Fibroblast of skin of right biceps (primary cell): ENCODE measurements around the gene ATP8B4.
"Not testable (repeated sequence)": the region's sequence is repeated elsewhere in the genome, so short reads cannot be mapped to it uniquely, and the experiment has no call there.

Experiments
- DNase-seq: peaks from one replicate; pipeline ENCODE4 v3.0.0-alpha.2; 2013

Gene ATP8B4

DNA sequence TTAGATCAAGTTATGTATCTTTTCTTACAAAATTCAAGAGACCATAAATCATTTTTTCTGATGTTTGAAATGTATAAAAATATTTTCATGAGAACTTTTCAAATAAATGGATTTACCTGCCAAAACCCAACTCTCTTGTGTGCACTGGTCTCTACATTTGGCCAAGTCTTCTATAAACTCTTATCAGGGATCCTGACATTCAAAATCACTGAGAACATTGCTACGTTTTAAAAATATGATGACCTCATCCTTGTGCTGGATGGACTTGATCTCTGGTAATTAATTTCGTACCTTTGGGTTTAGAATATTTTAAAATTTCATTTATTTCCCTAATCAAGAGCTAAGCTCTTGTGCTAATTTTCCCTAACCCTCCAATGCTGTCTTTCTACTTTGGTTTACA is 127.4 kb downstream of the ATP8B4 start:
- no peak for DNase-seq

DNA sequence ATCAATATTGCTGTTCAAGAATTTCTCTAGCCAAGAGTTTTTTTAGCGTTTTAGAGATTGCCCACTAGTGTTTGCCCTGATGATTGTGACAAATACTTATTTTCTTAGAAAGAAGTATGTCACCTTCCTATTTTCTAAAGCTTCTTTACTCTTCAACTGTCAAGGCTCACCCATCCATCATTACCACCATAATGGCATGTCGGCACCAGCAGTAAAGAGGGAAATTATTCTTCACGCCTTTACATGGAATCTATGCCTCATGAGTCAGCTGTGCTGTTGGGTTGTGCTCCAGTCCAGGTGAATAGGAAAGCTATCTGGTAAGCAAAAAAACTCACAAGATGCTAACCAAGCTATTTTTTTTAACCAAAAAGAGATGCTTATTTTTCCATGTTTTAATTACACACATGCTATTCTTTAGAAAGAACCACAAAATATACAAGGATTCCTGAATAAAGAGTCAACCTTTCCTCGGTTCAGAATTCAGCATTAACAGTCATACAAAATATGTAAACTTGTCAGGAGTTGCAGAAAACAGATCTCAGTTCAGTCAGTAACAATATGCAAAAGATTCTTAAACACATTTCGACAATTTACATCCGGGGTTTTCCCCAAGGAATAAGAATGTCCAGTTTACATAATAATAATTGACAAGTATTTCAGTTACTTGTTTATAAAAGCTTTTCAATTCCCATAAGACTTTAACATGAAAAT is 128.0 kb downstream of the ATP8B4 start:
- DNase-seq = peak; percentile 30

DNA sequence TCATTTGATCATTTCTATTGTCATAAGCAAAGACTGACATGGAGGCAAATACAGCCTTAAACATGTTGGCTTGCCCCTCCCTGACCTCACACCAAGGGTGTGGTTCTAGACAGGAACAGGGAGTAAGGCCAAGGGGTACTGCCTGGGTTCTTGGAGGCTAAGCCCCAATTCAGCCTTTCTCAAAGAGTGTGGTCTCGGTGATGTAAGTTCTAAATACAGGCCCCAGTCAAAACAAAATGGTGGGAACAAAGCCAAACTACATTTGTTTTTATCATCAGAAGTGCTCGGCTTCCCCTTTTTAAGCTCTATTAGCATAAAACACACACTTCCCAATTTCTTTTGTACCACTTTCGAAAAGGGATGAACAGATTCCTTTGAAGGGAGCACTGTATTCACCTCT is 129.5 kb downstream of the ATP8B4 start:
- DNase-seq = no peak

DNA sequence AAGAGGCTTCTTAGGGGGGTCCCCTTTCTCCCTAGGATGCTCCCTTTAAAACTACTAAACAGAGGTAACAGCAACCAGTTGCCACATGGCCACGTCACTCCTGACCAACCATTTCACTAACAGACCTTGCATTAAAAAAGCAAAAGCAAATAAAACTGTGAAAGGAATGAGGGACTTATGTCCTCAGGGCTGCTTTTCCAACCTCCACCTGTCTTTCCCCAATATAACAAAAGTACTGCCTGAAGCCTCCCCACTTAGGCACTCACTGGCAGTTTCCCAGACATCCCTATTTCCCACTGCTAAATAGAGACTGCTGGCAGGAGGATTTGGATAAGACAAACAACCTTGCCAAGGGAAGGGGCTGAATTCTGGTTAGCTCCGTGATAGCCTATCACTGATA is 130.3 kb downstream of the ATP8B4 start:
- DNase-seq = no peak

DNA sequence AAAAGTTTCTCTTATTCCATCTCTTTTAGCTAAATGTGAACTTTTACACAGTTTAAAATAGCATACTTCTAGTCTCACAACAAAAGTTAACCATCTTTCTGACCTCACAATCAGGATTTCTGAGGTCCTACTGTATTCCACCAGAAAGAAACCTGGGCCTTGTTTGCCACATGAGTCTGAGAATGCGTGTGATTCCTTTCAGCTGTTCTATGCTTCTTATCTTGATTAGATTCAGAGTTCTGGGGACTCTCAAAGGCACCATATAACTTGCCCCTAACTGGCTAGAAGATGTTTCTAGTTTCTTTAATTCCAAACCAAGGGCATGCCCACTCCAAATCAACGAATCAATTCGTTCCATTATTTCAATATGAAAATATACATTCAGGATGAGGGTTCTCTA is 131.1 kb downstream of the ATP8B4 start:
- DNase-seq = no peak

DNA sequence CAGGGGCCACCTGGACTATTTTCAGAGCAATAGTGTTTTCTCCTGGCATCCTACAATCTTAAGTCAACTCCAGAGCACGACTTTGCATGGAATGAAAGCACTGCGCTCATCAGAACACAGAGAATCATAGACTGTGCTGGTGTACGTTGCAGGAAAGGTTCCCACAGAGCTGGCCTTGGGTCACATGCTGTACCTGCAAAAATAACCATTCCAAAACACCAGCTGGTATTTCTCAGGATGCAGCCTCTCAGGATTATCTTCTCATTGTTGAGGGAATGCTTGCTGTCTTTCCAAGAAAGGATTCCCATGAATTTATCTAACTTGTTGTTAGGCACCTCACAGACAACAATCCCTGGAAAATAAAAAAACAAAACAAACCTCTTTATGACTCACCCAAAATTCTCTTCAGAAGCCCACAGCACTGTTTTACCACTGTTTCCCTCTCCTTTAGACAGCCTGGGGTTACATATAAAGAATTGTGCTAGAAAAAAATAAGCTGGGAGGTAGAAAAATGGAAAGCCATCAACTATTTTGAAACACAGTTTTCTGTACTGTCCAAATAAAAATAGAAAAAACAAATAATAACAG is 131.7 kb downstream of the ATP8B4 start:
- no peak for DNase-seq

DNA sequence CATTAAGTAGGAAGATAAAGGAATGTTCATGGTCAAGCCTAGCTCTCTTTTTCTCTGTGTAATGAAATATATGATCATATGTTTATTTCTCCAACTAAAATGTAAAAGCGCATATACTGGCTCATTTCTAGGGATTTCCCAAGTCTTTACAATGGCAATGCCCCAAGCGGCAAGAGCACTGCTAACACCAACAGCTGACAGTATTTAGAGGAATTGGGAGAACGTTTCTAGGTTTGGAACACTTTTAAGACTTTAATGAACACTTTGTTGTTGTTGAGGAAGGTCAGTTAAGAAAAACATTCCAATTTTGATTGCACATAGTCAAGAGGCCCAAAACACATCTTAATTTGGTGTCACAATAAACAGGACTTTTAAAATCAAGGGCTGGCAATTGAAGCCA is 132.7 kb downstream of the ATP8B4 start:
- DNase-seq = no peak

DNA sequence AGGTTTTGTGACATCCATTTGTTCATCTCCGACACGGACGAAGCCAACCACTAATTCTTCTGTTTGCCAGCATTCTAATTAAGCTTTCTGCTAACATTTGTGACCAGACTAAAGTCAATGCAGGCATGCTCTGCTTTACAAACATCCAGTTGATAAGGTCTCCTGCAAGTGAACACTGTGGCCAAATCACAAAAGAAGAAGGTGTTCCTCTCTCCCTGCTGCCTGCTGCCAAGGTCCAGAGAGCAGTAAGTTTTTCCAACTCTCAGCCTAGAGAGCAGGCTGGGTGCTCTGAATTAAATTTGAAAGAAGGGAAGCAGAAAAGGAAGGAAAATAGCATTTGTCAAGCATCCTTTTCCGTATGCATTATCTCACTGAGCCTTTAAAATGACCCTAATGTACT is 133.6 kb downstream of the ATP8B4 start:
- DNase-seq = no peak

DNA sequence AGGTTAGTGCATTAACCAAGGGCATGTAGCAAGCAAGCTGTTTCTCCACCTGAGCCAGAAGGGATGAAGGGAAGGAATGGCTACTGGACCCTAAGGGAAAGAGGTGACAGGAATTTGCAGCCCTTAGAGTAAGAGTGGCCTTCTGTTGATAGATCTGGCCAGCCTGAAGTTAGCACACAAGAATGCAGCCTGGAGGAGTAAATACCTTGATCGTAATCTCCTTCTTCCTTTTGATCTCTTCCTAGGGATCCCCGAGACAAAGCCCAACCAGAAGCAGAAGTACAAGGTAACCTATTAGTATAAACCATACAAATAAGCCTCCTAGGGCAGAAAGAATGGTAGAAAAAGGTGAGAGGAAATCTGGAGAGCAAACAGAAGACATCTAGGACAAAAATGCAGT is 134.6 kb downstream of the ATP8B4 start:
- no peak for DNase-seq

DNA sequence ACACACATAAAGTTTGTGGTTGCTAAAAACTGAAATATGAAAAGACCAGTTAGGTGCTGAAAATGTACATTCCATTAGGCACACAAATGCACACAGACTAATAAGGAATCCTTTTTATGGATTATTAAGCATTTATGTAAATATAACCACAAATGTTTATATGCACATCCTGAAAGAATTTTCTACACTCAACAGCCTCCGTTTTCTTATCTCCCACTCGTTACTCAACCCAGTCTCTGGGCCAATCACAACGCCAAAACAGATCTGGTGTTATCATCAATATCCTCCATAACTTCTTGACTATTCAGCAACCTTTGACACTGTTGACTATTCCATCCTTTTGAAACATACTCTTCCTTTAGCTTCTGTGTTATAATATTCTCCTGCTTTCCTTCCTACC is 136.4 kb downstream of the ATP8B4 start:
- DNase-seq = peak; percentile 20

DNA sequence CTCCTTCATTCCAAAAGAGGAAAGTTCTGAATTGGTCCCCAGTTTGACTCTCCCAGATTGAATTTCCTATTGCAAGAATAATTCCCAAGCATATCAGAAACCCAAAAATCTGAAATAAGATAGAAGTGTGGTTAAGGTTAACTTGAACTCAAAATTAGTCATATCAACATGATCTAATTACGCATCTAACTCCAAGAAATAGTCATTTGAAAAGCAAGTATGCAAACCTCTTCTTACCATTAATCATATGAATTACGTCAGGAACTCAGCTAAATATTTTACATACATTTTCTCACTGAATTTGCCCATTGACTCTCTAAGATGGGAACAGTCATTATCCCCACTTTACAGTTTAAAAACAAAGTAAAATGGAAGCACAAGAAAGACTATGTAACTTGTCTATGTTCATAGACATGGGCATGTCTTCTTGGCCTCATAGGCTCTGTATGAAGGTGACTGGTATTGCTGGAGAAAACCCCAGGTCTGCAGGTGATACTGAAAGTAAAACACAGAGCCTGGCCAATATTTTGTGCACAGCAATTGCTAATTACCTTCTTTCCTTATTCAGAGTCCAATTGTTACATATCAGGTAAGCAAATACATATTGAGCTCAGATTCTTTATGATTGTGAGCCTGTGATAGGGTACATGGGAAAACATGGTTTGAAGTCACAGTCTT is 139.2 kb downstream of the ATP8B4 start:
- peak; percentile 36 for DNase-seq

DNA sequence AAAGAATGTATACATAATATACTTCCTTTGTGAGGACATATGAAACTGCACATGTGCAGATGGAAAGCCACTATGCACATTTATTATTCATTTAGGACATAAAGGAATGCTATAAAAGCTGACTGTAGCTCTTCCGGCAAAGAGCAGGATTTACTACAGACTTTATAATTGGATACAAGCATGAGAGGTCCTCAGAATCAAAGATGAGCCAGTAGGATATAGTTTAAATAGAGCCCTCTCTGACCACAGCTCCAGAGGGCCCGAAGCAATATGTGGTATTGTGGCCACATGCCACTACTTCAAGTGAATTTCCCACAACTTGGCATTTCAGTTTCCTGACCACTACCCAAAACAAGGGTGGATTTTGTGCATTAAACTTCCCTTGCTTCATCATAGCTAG is 140.9 kb downstream of the ATP8B4 start:
- DNase-seq = peak; percentile 14

DNA sequence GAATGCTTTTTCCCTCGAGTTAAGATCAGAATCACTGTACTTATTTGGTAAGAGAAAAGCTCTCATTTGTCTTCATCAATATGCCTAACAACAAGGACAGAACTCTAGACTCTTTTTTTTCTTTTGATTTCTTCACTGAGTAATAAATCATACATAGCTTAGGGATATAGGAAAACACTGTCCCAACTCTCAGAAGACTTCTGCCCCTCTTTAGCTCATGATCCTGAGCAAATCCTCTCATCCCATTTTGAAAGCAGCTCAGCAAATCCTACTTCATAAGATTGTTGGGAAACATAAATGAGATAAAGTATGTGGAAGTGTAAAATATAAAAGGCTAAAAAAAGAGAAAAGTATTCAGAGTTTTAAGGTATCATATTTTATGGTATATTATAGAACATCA is 141.7 kb downstream of the ATP8B4 start:
- no peak for DNase-seq

DNA sequence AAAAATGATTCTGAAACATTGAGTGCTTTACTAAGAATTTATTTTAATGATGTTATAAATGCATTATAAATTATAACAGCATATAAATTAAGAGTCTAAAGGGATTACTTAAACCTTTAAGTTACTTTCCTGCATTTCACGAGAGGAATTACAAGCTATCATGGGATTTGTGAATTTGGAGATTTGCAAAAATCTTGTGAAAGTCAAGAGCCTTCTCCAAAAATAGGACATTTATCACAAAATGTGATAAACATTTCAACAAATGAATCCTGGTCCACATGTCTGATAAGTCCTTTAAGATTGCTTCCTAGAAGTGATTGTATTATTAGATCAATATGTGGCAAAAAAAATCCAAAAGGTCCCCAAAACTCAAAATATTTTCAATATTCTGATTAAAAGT is 154.5 kb downstream of the ATP8B4 start:
- no peak for DNase-seq

DNA sequence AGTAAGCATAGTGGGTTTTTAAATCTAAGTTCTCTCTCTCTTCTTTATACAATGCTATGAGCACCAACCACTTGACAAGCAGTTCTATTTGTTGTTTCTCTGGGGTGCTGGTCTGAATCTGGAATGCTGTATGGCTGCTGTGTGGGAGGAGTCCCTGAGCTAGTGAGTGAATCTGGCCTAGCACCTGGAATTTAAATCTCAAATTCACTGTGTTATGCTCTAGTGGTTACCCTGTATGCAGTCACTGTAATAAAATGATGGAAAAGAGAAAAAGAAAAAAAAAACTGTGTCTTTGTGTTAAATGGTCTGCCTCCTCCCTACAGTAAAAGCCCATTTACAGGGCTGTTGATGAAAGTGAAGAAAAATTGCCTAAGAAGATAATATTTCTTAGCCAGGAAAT is 155.0 kb downstream of the ATP8B4 start:
- DNase-seq = no peak

DNA sequence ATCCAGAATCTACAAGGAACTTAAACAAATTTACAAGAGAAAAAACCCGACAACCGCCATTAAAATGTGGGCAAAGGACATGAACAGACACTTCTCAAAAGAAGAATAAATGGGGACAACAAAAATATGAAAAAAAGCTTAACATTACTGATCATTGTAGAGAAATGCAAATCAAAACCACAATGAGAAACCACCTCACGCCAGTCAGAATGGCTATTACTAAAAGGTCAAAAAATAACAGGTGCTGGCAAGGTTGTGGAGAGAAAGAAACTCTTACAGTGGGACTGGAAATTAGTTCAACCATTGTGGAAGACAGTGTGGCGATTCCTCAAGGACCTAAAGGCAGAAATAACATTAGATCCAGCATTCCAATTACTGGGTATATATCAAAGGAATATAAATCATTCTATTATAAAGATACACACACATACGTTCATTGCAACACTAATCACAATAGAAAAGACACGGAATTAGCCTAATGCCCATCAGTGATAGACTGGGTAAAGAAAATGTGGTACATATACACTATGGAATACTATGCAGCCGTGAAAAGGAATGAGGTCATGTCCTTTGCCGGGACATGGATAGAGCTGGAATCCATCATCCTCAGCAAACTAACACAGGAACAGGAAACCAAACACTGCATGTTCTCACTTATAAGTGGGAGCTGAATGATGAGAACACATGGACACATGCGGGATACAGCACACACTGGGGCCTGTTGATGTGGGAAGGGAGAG is 155.8 kb downstream of the ATP8B4 start:
- DNase-seq = not testable (repeated sequence)

DNA sequence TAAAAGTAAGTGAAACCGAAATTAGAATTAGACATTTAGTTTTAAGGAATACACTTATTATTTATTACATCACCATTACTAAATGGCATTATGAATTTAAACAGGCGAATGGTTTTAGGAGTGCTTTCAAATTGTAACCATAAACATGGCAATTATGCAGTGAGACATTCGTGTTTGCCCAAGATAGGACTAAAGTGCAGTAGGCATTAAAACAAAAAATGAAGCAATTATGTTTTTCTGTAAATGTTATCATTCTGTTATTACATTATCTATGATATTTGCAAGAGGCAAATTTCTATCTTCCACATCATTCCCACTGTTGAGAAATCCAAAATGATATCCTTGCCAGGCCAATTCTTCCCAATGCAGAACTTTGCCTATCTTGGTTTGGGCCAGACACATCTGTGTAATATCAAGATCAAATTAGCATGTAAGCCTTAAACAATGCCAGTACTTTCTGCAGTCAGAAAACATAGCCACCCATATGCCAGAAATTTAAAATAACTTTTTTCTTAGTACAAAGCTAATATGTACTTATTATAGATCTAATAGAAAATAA is 156.9 kb downstream of the ATP8B4 start:
- DNase-seq = no peak

DNA sequence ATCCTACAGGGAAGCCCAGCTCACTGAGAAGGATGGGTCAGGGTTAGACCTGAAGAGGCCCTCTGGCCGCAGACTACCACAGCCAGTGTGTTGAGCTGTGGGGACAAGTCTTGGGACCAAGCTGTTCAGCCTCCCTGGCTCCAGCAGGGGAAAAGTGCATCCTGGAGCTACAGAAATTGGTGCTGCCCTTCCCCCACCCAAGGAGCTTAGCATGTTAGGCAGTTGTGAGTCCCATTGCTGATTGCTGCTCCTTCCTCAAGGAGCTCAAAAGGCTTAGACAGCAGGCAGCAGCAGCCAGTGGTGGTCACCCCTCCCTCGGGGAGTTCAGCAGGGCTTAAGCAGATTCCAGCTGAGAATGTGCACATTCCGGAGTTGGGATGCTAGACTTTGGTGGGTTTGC is 165.6 kb downstream of the ATP8B4 start:
- no peak for DNase-seq

DNA sequence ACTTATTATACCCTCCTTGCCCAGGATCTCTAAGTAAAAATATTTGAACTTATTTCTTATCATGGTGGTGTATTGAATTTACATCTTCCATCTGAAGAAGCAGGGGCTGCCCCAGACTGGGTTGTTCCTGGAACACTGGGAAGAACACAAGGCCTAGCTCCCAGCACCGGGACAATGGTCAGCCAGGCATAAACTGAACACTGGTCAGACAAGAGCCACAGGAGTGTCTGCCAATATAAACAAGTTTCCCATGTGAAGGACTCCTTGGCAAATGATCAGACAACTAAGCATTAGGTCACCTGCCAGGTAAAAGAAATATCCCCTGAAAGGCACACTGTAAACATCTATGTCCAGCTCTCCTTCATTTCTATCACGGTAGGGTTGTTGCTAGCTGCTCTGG is 172.4 kb downstream of the ATP8B4 start:
- DNase-seq = no peak

DNA sequence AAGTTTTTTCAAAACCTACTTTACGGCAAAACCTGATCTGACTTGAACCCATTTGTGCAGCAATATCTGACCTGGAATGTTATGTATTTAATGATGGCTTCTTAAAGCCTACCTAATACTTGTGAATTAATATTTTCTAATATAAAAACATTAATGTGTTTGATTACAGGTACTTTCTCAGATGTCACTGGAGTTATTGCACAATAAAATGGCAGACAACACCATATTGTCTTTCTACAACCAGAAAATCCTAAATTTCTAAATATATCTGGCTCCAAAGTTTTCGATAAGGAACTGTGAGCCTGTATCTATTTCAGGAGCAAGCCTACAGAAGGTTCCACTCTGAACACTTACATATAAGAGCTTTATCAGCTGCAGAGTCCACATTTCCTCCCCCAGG is 184.5 kb downstream of the ATP8B4 start:
- DNase-seq = no peak

DNA sequence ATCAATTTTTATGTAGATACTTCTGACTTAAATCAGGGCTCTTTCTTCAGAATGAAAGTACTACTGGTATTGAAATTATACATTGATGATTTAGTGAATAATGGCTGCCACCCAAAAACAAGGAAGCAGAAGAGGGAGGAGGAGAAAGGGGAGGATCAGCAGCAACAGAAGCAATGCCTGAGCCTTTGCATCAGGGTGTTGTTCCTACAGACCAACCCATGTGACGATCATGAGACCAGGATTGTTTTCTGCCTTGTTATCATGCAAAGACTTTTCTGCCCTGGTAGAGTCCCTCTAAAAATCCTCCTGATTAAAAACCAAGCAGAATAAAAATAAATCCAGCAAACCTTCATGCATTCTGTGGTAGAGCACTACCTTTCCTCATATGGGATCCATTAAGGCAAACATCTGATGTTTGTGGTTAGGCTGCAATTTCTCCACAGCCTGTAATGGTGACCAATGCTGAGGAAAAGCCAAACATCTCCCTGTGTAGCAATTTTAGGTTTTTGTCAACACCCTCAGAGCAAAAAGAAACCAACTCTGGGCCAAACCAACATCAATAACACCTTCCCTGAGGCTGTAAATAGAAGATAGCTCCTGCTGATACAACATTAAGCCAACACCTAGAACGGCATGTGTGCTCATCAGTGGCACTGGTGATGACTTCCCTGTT is 191.7 kb downstream of the ATP8B4 start:
- DNase-seq = peak; percentile 72

DNA sequence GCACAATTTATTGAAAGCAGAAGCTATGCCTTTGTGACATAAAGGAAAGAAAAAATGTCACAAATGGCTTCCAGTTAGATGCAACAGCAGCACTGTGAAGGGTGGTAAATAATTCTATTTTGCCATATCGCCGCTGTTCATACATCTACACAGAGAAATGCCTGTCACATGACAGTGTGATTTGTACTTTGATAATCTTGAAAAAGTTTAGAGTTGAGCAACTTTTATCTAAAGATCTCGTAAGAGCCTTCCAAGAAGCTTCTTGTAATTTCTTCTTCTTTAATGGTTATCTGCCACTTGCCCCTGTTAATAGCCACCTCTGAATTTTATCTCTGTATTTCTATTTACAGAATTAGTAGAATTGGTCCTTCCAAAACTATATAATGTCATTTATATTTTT is 192.3 kb downstream of the ATP8B4 start:
- no peak for DNase-seq

DNA sequence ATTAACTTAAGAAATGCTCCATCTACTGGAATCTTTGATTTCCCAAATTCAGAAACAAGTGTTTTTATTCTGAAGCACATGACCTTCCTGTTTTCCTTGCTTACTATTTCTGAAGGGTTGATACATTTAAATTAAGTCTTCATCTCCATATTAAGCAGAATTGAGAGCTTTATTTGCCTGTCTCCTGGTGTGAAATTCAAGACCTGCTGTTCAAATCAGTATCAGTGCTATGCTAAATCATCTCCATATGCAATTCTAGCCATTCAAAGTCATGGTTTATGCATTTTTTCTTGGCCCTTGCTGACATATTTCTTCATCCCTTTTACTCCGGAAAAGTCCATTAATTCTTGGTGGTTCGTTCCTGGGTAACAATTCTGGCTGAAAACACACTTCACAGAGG is 195.4 kb downstream of the ATP8B4 start:
- no peak for DNase-seq
